K562 (cell line): ENCODE results near the gene SPIB. TPM values are rescaled to one million over a fixed set of nuclear protein-coding genes. Genes with fewer than 3 reads are reported as not detected.

Source experiments
- BDP1 ChIP-seq: IDR thresholded peaks from 3 replicates; pipeline ENCODE4 v1.6.1; 2011; ENCODE audit not compliant: insufficient read length, insufficient read depth
- CHCHD3 ChIP-seq: fragments of 250-450 bp; sonication (Bioruptor Pico); IDR thresholded peaks from 2 replicates; pipeline ENCODE4 v2.1.2; 2022; ENCODE audit warnings: mild to moderate bottlenecking
- E2F8 ChIP-seq: fragments of 450-650 bp; IDR thresholded peaks from 2 replicates; pipeline ENCODE4 v1.7.1; 2018; ENCODE audit warnings: mild to moderate bottlenecking, low read depth; ENCODE audit not compliant: partially characterized antibody
- FOS ChIP-seq: IDR thresholded peaks from 3 replicates; pipeline ENCODE4 v1.6.1; 2011; ENCODE audit not compliant: insufficient read length; ENCODE audit errors: extremely low read depth
- HDAC2 ChIP-seq: fragments of 450-650 bp; IDR thresholded peaks from 2 replicates; pipeline ENCODE4 v1.6.1; 2016; ENCODE audit warnings: mild to moderate bottlenecking
- HIVEP1 ChIP-seq: fragments of 250-450 bp; sonication (Bioruptor Pico); IDR thresholded peaks from 2 replicates; pipeline ENCODE4 v1.4.0; 2020; ENCODE audit warnings: mild to moderate bottlenecking
- HNRNPH1 ChIP-seq: fragments of 200-400 bp; formaldehyde crosslinking; optimal IDR thresholded peaks from 2 replicates; pipeline ENCODE3; 2017; ENCODE audit warnings: low read depth, mild to moderate bottlenecking, low read length, moderate library complexity
- IFI16 ChIP-seq: fragments of 250-450 bp; sonication (Bioruptor Pico); IDR thresholded peaks from 2 replicates; pipeline ENCODE4 v2.1.2; 2022; ENCODE audit warnings: mild to moderate bottlenecking, inconsistent platforms
- KDM4B ChIP-seq, 2 experiments: fragments of 450-650 bp in 1 of 2; sonication (generic) in 1 of 2; IDR thresholded peaks; 2 replicates each; pipeline ENCODE4 v1.6.1; 2016 to 2017; ENCODE audit warnings: borderline replicate concordance in 2 of 2, antibody characterized with exemption in 1 of 2, low read depth in 1 of 2, mild to moderate bottlenecking in 1 of 2
- MEIS2 ChIP-seq: fragments of 450-650 bp; IDR thresholded peaks from 2 replicates; pipeline ENCODE4 v1.6.1; 2014; ENCODE audit warnings: mild to moderate bottlenecking; ENCODE audit not compliant: partially characterized antibody
- NBN ChIP-seq: fragments of 450-650 bp; IDR thresholded peaks from 2 replicates; pipeline ENCODE4 v1.6.1; 2016; ENCODE audit warnings: low read depth, mild to moderate bottlenecking
- NCOA1 ChIP-seq: fragments of 450-650 bp; IDR thresholded peaks from 2 replicates; pipeline ENCODE4 v1.6.1; 2016; ENCODE audit warnings: low read depth
- OTX1 ChIP-seq: fragments of 450-650 bp; formaldehyde crosslinking; IDR thresholded peaks from 2 replicates; pipeline ENCODE4 v1.4.0; 2022; ENCODE audit warnings: mild to moderate bottlenecking
- PHTF2 ChIP-seq: fragments of 250-450 bp; sonication (Bioruptor Pico); IDR thresholded peaks from 2 replicates; pipeline ENCODE4 v1.5.0; 2021; ENCODE audit warnings: mild to moderate bottlenecking
- PPARD ChIP-seq: fragments of 250-450 bp; sonication (Bioruptor Pico); IDR thresholded peaks from 2 replicates; pipeline ENCODE4 v1.8.0; 2022; ENCODE audit warnings: inconsistent platforms, mild to moderate bottlenecking, moderate library complexity
- RBM34 ChIP-seq: fragments of 200-400 bp; formaldehyde crosslinking; IDR thresholded peaks from 2 replicates; pipeline ENCODE4 v1.6.1; 2018; ENCODE audit warnings: low read length, borderline replicate concordance; ENCODE audit not compliant: insufficient read depth
- SIN3A ChIP-seq, 2 experiments: fragments of 150-350 bp in 1 of 2; IDR thresholded peaks; 2 replicates each; pipeline ENCODE4 v1.6.1; 2011 to 2016; ENCODE audit warnings: borderline replicate concordance in 2 of 2, low read depth in 2 of 2, low read length in 2 of 2, mild to moderate bottlenecking in 2 of 2, moderate library complexity in 2 of 2; ENCODE audit not compliant: control insufficient read depth in 1 of 2
- SRF ChIP-seq, 2 experiments: fragments of 250-450, 450-650 bp in 1 of 2; sonication (Bioruptor Pico) in 1 of 2; sonication (generic) in 1 of 2; formaldehyde crosslinking; IDR thresholded peaks; 2 replicates each; pipeline versions ENCODE4 v1.5.0 to v1.5.1; 2020 to 2022; ENCODE audit warnings: mild to moderate bottlenecking in 1 of 2, missing genetic modification reagents in 1 of 2
- TBL1XR1 ChIP-seq, 2 experiments: IDR thresholded peaks; 2 replicates each; pipeline ENCODE4 v1.6.1; 2012; ENCODE audit warnings: improper control_type of control experiment in 2 of 2, low read length in 2 of 2, mild to moderate bottlenecking in 1 of 2
- YY1 ChIP-seq, 3 experiments: IDR thresholded peaks; 2 replicates each; pipeline ENCODE4 v1.6.1; 2011; ENCODE audit warnings: low read length in 2 of 3, mild to moderate bottlenecking in 2 of 3, moderate library complexity in 2 of 3, borderline replicate concordance in 1 of 3, control low read depth in 1 of 3, low read depth in 1 of 3; ENCODE audit not compliant: insufficient read depth in 3 of 3, insufficient replicate concordance in 2 of 3, control insufficient read depth in 1 of 3, insufficient read length in 1 of 3; ENCODE audit errors: extremely low read depth in 1 of 3
- ZNF174 ChIP-seq: fragments of 250-450 bp; sonication (Bioruptor Pico); IDR thresholded peaks from 2 replicates; pipeline ENCODE4 v1.4.0; 2020; ENCODE audit warnings: mild to moderate bottlenecking
- ZNF311 ChIP-seq: fragments of 250-450 bp; sonication (Bioruptor Pico); IDR thresholded peaks from 2 replicates; pipeline ENCODE4 v1.4.0; 2020; ENCODE audit warnings: mild to moderate bottlenecking, moderate library complexity
- ZNF655 ChIP-seq: fragments of 250-450 bp; sonication (Bioruptor Pico); IDR thresholded peaks from 2 replicates; pipeline ENCODE4 v1.5.0; 2021
- ZSCAN29 ChIP-seq: fragments of 450-650 bp; IDR thresholded peaks from 2 replicates; pipeline ENCODE4 v1.6.1; 2017
- polyA plus RNA-seq, 8 experiments: library from polyadenylated mRNA; depleted of rRNA in 4 of 8; stranded (reverse) in 5 of 8; unstranded in 3 of 8; fragments of >200 nt; fragmentation: Nextera tagmentation in 2 of 8; fragmentation: Illumina TruSeq in 1 of 8; extraction: Ambion mirVana in 2 of 8; extraction: Trizol in 1 of 8; gene quantifications; 2 replicates each; pipeline versions ENCODE4 v1.2.1 to v1.2.3, GENCODE V29; 2011 to 2014; ENCODE audit warnings: inconsistent platforms in 1 of 8, missing spikeins in 1 of 8
- total RNA-seq, 7 experiments: library from RNA; depleted of rRNA in 6 of 7; stranded (reverse); fragments of >200 nt in 6 of 7; fragmentation: Illumina TruSeq in 2 of 7; extraction: Trizol in 2 of 7; gene quantifications; 2 replicates each; pipeline versions ENCODE4 v1.2.1 to v1.2.3, GENCODE V29; 2011 to 2021; ENCODE audit warnings: low replicate concordance in 1 of 7

The SPIB gene
- total and polyA plus RNA-seq, 9 of the 15 experiments (the other 6 are each of a cell fraction or from before 2014, with no cell fraction given): 0.06 to 1.0 (median 0.43) TPM; not detected in 1

GRCh38 chr19:50476224-50476906 is 57.6 kb downstream of the SPIB start, which contains the start of the genes EMC10 and GARIN5A (continued):
- TF ChIP-seq CHCHD3: no peak
- peak in 1 of 2 experiments; percentile 94; a peak in 2 of 4 replicates for TF ChIP-seq TBL1XR1 (IDR thresholded peaks at IDR 0.05; ENCODE audit: low read length in 2 of 2)
- peak; percentile 99 for TF ChIP-seq MEIS2
- peak in 1 of 2 experiments; percentile 15; a peak in 1 of 4 replicates for TF ChIP-seq SRF (CRISPR knock-in tag; IDR thresholded peaks at IDR 0.05)
- no peak for TF ChIP-seq ZNF174
- no peak for TF ChIP-seq ZNF655 (CRISPR knock-in tag)
- TF ChIP-seq HDAC2: 0 out of 2 replicates have a peak, but pooled peaks have one; percentile 8
- TF ChIP-seq YY1 (IDR thresholded peaks at IDR 0.05; ENCODE audit: borderline replicate concordance in 1 of 3, control insufficient read depth in 1 of 3, extremely low read depth in 1 of 3, insufficient read depth in 3 of 3, insufficient read length in 1 of 3, insufficient replicate concordance in 2 of 3, low read depth in 1 of 3, low read length in 2 of 3): peak; percentile 60 to 88 (median 87)
- TF ChIP-seq PHTF2 (CRISPR knock-in tag): no peak
- TF ChIP-seq OTX1 (CRISPR knock-in tag): no peak
- TF ChIP-seq FOS: no peak
- peak in 1 of 2 experiments; percentile 85; a peak in 1 of 4 replicates for TF ChIP-seq KDM4B (IDR thresholded peaks at IDR 0.05; ENCODE audit: borderline replicate concordance in 2 of 2, low read depth in 1 of 2)
- no peak for TF ChIP-seq RBM34
- TF ChIP-seq E2F8: peak; percentile 88
- TF ChIP-seq IFI16 (CRISPR knock-in tag): no peak
- no peak for TF ChIP-seq HIVEP1 (CRISPR knock-in tag)
- no peak for TF ChIP-seq HNRNPH1
- TF ChIP-seq NBN: peak; percentile 100
- no peak for TF ChIP-seq PPARD
- TF ChIP-seq SIN3A (IDR thresholded peaks at IDR 0.05; ENCODE audit: borderline replicate concordance in 2 of 2, control insufficient read depth in 1 of 2, low read depth in 2 of 2, low read length in 2 of 2): peak in 1 of 2 experiments; percentile 82; a peak in 1 of 4 replicates
- TF ChIP-seq ZSCAN29: no peak
- TF ChIP-seq NCOA1: peak; percentile 99
- TF ChIP-seq ZNF311 (CRISPR knock-in tag): 0 out of 2 replicates have a peak, but pooled peaks have one; percentile 50
- TF ChIP-seq BDP1: no peak
